Fibroblast of villous mesenchyme (primary cell): ENCODE measurements around the gene LDLRAD1. TPM values are rescaled to one million over a fixed set of nuclear protein-coding genes. Genes with fewer than 3 reads are reported as not detected.
"Not testable (repeated sequence)": the region's sequence is repeated elsewhere in the genome, so short reads cannot be mapped to it uniquely, and the experiment has no call there.

Experiments used
- DNase-seq: peaks from one replicate; pipeline ENCODE4 v3.0.0-alpha.2; 2010; ENCODE audit warnings: low read depth
- H3K4me3 ChIP-seq: 2 replicates; pipeline ENCODE4 v1.5.1; 2011; ENCODE audit warnings: low read depth, mild to moderate bottlenecking, low read length
- CTCF ChIP-seq: IDR thresholded peaks from 2 replicates; pipeline ENCODE4 v1.5.1; 2012; ENCODE audit warnings: low read depth, mild to moderate bottlenecking, low read length; ENCODE audit not compliant: insufficient read depth
- total RNA-seq: library from RNA; depleted of rRNA; stranded (reverse); fragments of >200 nt; gene quantifications from 2 replicates; pipeline ENCODE4 v1.2.3, GENCODE V29; 2012

Gene LDLRAD1
- total RNA-seq, 1 donor: not detected

GRCh38 chr1:54051933-54052430 lies 34.0 kb upstream of the LDLRAD1 start:
- H3K4me3 ChIP-seq: peak overlapping the region; percentile 81
- no peak for TF ChIP-seq CTCF

GRCh38 chr1:54050435-54050834 lies 32.4 kb upstream of the LDLRAD1 start:
- not testable (repeated sequence) for H3K4me3 ChIP-seq, DNase-seq

More at GRCh38 chr1:54051933-54052430, 34.0 kb upstream of the LDLRAD1 start:
- peak; percentile 36 for DNase-seq

- DNase-seq: peak; percentile 59
- no peak overlapping the region for H3K4me3 ChIP-seq
- TF ChIP-seq CTCF: no peak
Measured at GRCh38 chr1:54047384-54048305, 29.7 kb upstream of the LDLRAD1 start.

GRCh38 chr1:54046671-54047383 lies 28.8 kb upstream of the LDLRAD1 start:
- H3K4me3 ChIP-seq: no peak overlapping the region
- no peak for TF ChIP-seq CTCF
- no peak for DNase-seq

- no peak for TF ChIP-seq CTCF
- no peak for DNase-seq
- no peak overlapping the region for H3K4me3 ChIP-seq
Measured at GRCh38 chr1:54045496-54045895, 27.5 kb upstream of the LDLRAD1 start.

- TF ChIP-seq CTCF: no peak
- H3K4me3 ChIP-seq: no peak overlapping the region
- DNase-seq: no peak
Measured at GRCh38 chr1:54041806-54042205, 23.8 kb upstream of the LDLRAD1 start.

GRCh38 chr1:54037476-54037875 lies 19.5 kb upstream of the LDLRAD1 start:
- TF ChIP-seq CTCF: no peak
- no peak for DNase-seq

More at GRCh38 chr1:54037476-54037875, 19.5 kb upstream of the LDLRAD1 start:
- H3K4me3 ChIP-seq: no peak overlapping the region
